Erythroblast (primary cell): ENCODE data around the gene CBFB.

Experiments used
- GATA1 ChIP-seq: IDR thresholded peaks from 2 replicates; pipeline ENCODE4 v1.6.1; 2011; ENCODE audit warnings: low read depth, mild to moderate bottlenecking, control low read depth, low read length, moderate library complexity
- POLR2A ChIP-seq: IDR thresholded peaks from 2 replicates; pipeline ENCODE4 v1.6.1; 2011; ENCODE audit warnings: mild to moderate bottlenecking, low read length

- TF ChIP-seq POLR2A (no peak), GATA1 (no peak)
These were observed 15.6 kb upstream of the CBFB start for GRCh38 chr16:67013233-67013822.
